IPS DF 19.7 (cell line): ENCODE data around the gene FYN.

Experiments
- DNase-seq: peaks from one replicate; pipeline ENCODE4 v3.0.0-alpha.2; 2013; ENCODE audit warnings: low read depth, low spot score

FYN gene

GRCh38 chr6:111748231-111748647 lies 125.0 kb downstream of the FYN start:
- DNase-seq, result no peak

- no peak for DNase-seq
Observed at GRCh38 chr6:111747829-111748228, 125.4 kb downstream of the FYN start.

GRCh38 chr6:111747396-111747795 lies 125.9 kb downstream of the FYN start:
- DNase-seq, result no peak

GRCh38 chr6:111746983-111747382 lies 126.3 kb downstream of the FYN start:
- DNase-seq, result no peak

GRCh38 chr6:111745636-111746035 lies 127.6 kb downstream of the FYN start:
- no peak for DNase-seq

GRCh38 chr6:111745186-111745585 lies 128.1 kb downstream of the FYN start:
- DNase-seq, result no peak

- no peak for DNase-seq
Observed at GRCh38 chr6:111743862-111744692, 129.2 kb downstream of the FYN start.

- no peak for DNase-seq
Observed at GRCh38 chr6:111743360-111743759, 129.9 kb downstream of the FYN start.

- no peak for DNase-seq
Observed at GRCh38 chr6:111741177-111741952, 131.9 kb downstream of the FYN start.

- no peak for DNase-seq
Observed at GRCh38 chr6:111740506-111740905, 132.7 kb downstream of the FYN start.

- no peak for DNase-seq
Observed at GRCh38 chr6:111739257-111739696, 134.0 kb downstream of the FYN start.

- DNase-seq, result no peak
Observed at GRCh38 chr6:111738631-111739030, 134.6 kb downstream of the FYN start.

- DNase-seq, result no peak
Observed at GRCh38 chr6:111738156-111738555, 135.1 kb downstream of the FYN start.

- DNase-seq, result no peak
Observed at GRCh38 chr6:111737065-111737521, 136.2 kb downstream of the FYN start.

GRCh38 chr6:111736005-111736608 lies 137.1 kb downstream of the FYN start:
- no peak for DNase-seq

- DNase-seq, result no peak
Observed at GRCh38 chr6:111734068-111735061, 138.9 kb downstream of the FYN start.

- no peak for DNase-seq
Observed at GRCh38 chr6:111732390-111732789, 140.9 kb downstream of the FYN start.

GRCh38 chr6:111731456-111732195 lies 141.6 kb downstream of the FYN start:
- no peak for DNase-seq

GRCh38 chr6:111730864-111731263 lies 142.4 kb downstream of the FYN start:
- DNase-seq, result no peak

GRCh38 chr6:111727802-111728201 lies 145.4 kb downstream of the FYN start:
- no peak for DNase-seq
